Hepatic stellate cell (primary cell): ENCODE data around the gene ABCC1.
"Not testable (repeated sequence)": the region's sequence is repeated elsewhere in the genome, so short reads cannot be mapped to it uniquely, and the experiment has no call there.

Experiments
- DNase-seq: peaks from one replicate; pipeline ENCODE4 v3.0.0; 2011; ENCODE audit warnings: low spot score

Gene ABCC1

DNA sequence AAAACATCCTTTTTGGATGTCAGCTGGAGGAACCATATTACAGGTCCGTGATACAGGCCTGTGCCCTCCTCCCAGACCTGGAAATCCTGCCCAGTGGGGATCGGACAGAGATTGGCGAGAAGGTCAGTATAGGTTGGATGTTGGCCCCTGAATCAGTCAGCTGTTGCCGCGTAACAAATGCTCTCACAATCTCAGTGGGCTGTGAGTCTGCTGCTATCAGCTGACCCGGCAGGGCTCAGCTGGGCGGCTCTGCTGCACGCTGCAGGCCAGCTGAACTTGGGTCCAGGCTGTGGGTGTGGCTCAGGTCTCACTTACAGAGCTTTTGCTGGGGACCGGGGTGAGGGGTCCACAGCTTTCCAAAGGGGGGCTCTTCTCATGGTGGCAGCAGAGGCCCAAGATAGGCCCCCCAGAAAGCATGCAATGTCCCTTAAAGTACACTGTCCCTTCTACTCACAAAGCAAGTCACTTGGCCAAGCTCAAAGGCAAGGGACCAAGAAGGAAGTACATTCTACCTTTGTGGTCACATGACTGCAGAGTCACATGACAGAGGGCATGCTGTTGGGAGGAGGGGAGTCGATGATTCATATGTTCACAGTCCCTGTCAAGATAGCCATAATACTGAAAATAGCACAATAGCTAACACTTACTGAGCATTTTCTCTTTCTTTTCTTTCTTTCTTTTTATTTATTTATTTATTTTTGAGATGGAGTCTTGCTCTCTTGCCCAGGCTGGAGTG, 134.2 kb downstream of the ABCC1 start:
- DNase-seq = no peak

DNA sequence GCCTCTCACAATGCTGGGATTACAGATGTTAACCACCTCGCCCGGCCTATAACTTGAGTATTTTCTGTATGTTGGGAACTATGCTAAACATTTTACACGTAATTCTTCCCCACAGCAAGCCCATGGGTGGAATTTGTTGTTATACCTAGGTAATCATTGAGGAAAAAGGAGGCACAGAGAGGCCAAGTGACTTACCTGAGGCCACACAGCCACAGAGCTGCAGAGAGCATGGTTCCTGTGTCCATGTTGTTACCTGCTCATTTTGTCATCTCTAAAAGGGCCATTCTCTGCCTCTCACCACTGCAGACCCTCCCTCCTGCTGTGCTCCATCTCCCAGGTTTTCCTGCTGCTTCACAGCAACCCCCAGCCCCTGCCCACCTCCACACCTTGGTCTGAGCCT, 135.5 kb downstream of the ABCC1 start:
- no peak for DNase-seq

DNA sequence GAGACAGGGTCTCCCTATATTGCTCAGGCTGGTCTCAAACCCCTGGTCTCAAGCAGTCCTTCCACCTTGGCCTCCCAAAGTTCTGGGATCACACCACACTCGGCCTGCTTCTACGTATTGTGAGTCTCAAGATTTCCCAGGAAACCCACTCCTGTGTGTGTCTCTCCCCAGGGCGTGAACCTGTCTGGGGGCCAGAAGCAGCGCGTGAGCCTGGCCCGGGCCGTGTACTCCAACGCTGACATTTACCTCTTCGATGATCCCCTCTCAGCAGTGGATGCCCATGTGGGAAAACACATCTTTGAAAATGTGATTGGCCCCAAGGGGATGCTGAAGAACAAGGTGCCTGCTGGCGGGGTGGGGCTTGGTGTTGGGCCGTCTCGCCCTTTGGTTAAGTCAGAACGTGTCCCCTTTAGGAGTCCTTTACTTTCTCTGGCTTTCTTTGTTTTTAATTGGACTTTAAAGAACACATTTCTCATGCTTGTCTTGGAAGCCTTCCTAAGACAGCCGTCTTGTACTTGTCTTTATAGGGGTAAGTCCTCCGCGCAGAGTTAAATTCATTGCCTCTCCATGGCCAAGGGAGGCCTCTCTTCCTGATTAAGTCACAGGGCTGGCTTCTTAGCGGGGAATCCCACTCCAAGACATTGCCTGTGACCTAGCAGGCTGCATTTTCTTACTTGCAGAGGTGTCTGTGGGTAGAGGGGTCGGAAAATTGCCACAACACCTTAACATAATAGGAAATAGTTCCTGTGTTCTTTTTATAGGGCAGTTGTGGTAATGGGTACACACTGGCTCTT, 137.4 kb downstream of the ABCC1 start:
- DNase-seq = no peak

DNA sequence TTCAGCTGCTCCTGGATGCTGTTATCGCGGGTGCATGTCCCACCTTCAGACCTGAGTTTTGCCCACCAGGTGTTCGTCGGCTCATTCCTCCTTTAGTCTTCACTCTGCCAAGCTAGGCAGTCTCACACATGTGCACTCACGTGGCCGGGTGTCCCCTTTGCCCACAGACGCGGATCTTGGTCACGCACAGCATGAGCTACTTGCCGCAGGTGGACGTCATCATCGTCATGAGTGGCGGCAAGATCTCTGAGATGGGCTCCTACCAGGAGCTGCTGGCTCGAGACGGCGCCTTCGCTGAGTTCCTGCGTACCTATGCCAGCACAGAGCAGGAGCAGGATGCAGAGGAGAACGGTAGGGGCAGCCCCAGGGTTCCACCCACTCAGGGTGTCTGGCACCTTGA, 140.8 kb downstream of the ABCC1 start:
- no peak for DNase-seq

DNA sequence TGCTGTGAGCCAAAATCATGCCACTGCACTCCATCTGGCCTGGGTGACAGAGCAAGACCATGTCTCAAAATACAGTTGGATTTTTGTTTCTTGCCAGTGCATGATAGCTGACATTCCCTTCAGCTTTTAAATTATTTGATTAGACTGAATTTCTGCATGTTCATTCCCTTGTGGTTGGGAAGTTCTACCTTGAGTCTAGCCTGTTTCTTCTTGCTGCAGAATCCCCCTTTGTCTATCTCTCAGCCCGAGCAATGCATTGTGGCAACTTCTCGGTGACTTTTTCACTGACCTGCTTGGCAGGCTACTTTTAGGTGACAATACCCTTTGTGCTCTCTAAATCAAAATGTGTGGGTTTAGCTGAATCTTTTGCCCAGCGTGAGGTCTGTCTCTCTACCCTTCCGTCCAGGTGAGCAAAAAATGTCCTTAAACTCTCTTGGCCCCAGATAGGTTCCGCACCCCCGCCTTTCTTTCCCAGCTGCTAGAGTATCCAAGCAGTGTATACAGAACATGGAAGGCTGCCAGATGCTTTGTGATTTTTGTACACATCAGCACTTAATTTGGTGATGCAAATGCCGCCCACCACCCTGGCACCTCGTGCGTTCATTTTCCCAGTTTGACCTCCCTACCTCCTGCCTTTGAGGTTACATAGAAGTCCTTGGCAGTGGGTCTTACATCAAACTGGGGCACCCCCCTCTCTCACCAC, 143.7 kb downstream of the ABCC1 start:
- DNase-seq = no peak

DNA sequence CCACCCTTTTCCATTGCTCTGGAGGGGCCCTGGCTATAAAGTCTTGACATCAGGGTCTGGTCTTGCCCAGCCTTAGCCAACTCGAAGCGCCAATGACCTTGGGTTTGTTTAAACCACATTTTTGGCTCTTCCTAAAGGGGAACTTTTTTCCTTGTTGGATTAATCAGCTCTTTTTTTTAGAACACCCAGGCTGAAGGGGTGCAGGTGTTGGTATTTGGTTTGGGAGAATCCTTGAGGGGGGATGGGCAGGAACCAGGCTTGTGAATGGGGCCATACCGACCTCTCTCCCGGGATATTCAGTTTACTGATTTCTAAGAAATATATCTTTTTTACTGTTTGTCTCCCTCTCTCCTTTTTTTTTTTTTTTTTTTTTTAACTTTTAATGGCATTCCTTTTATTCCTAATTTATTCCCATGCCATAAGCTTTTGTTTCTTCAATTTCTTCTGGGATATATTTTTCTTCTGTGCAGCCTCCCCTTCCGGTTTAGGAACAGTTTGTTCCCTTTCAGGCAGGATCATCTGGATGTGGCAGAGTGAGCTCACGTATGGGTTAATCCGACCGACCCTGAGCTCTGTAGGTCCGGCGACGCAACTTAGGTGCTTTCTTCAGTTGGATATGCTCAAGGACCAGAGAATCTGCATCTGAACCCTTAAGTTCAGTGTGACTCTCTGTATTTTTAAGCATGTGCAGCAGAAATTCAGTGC, 144.4 kb downstream of the ABCC1 start:
- no peak for DNase-seq

DNA sequence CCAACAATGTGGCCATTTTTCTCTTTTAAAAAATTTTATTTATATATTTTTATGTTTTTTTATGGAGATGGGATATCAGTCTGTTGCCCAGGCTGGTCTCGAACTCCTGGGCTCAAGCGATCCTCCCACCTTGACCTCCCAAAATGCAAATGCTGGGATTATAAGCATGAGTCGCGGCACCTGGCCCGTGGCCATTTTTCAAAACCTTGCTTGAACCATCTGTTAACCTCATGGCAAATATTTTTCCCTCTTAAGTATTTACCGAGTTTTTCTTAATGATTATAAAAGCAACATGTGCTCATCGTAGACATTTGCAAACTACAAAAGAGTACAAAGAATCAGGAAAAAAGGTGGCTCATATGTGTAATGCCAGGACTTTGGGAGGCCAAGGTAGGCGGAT, 146.2 kb downstream of the ABCC1 start:
- no peak for DNase-seq

DNA sequence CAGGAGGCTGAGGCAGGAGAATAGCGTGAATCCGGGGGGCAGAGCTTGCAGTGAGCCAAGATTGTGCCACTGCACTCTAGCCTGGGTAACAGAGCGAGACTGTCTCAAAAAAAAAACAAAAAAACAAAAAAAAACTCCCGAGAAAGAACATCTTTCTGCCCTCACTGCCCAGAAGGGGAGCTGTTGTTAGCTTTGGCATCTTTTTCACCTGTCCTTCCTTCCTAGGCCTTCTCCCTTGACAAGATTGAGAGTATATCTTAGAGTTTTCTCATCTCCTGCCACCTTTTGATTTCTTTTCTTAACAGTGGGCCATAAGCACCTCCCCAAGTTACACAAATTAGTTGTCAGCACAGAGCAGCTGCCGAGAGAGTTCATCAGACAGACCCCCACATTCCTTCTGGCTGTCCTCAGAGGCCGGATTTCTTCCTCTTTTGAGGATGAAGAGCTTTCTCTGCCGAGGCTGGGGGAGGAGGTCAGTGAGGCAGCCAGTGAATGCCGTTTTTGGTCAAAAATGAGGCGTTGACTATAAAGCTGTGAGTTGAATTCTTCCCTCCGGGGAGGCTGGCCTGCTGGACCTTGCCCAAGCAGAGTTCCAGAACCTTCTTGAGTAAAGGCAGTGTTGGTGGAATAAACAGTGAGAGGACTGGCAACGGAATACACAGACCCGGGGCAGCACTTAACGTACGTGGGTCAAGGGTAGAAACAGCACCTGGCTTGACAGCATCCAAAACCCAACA, 146.9 kb downstream of the ABCC1 start:
- DNase-seq = peak; percentile 66

DNA sequence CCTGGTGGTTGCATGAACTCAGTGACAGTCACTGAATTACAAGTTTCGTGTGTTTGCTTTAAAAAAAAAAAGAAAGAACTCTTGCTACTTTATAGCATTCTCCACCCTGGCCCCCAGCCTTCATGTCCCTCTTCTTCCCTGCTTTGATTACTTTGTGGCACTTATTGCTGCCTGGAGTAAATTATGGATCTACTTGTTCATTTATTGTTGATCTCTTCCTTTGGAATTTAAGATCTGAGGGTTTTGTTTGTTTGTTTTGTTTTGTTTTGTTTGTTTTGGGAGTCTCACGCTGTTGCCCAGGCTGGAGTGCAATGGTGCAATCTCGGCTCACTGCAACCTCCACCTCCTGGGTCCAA, 147.4 kb downstream of the ABCC1 start:
- DNase-seq = no peak

DNA sequence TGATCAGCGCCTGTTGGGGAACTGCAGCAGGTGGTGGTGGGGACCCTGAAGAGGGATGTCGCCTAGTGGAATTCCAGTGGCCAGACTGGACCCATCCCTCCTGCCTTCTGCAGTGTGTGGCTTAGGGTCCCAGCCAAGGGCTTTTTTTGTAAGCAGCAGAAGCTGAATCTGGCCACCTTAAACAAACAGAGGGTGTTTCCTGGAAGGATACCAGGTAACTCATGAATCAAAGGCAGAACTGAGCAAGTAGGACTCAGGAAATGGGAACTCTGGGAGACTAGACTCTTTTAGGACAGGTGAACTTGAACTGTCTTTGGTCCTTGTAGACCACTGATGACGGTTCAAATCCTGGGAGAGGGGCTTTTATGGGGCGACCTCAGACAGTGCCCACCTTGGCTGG, 149.9 kb downstream of the ABCC1 start:
- DNase-seq = no peak

DNA sequence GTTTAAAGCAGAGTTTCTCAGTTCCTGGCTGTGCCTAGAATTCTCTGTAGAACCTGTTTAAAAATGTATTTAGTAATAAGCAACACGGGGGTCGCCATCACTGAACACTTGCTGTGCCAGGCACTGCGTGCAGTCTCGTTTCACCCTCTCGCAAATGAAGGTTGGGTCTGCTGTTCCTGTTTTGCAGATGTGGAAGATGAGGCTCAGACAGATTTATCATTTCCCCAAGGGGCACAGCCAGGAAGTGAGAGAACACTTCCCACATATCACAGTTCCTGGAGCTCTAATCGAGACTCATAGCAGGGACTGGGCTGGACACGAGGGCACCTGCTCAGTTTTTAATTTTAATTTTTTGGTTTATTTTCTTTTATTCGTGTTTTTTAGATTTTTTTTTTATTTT, 151.2 kb downstream of the ABCC1 start:
- no peak for DNase-seq

DNA sequence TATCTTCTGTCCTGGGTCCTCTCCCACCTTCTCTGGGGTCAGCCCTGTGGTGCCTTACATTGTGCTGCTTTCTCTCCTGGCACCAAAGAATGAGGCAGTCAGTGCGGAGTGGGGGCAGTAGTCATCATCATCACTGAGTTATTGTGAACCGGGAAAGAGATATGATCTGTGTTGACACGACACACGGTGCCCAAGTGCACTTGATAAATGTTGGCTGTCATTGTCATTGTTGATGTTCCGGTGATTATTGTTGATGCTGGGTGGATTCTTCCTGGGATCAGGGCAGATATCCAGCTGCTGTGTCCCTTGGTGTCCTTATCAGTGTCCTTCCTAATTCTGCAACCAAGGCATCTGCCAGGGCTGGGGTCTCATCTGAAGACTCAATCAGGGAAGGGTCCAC, 152.2 kb downstream of the ABCC1 start:
- DNase-seq = no peak

DNA sequence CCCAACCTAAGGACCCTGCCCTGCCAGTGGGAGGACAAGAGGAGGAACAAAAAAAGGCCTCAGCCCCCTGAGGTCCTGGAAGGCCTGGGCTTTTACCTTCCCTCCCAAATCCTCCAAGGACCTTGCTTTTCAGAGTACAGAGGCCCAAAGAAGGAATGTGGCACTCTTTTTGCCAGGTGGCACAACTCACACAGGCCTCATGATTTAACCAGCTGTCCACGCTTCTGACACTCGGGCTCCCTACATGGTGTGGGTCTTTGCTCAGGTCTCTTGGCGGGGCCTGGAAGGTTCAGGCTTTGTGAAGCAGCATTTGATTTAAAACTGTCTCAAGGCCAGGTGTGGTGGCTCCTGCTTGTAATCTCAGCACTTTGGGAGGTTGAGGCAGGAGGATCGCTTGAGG, 153.3 kb downstream of the ABCC1 start:
- DNase-seq = no peak

DNA sequence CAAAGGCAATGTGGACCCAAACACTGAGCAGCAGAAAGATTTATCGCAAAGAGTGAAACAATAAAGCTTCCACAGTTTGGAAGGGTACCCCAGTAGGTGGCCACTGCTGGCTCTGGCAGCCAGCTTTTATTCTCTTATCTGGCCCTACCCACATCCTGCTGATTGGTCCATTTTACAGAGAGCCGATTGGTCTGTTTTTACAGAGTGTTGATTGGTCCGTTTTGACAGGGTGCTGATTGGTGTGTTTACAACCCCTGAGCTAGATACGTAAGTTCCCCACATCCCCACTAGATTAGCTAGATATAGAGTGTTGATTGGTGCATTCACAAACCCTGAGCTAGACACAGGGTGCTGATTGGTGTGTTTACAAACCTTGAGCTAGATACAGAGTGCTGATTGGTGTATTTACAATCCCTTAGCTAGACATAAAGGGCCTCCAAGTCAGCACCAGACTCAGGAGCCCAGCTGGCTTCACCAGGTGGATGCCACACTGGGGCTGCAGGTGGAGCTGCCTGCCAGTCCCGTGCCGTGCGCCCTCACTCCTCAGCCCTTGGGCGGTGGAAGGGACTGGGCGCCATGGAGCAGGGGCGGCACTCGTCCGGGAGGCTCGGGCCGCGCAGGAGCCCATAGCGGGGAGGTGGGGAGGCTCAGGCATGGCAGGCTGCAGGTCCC, 154.9 kb downstream of the ABCC1 start:
- DNase-seq = not testable (repeated sequence)

DNA sequence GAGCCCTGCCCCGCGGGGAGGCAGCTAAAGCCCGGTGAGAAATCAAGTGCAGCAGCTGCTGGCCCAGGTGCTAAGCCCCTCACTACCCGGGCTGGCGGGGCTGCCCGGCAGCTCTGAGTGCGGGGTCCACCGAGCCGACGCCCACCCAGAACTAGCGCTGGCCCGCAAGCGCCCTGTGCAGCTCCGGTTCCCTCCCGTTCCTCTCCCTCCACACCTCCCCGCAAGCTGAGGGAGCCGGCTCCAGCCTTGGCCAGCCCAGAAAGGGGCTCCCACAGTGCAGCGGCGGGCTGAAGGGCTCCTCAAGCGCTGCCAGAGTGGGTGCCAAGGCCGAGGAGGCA, 155.4 kb downstream of the ABCC1 start:
- DNase-seq = not testable (repeated sequence)

DNA sequence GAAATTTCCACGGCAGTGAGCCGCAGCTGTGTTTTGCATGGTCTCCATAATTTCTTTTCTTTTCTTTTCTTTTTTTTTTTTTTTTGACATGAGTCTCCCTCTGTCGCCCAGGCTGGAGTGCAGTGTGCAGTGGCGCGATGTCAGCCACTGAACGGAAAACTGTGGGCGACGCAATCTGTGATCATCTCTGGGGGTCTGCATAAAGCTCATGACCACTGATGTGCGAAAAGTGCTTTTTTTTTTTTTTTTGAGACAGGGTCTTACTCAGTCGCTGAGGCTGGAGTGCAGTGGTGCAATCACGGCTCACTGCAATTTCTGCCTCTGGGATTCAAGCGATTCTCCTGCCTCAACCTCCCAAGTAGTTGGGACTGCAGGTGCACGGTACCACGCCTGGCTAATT, 156.2 kb downstream of the ABCC1 start:
- no peak for DNase-seq

DNA sequence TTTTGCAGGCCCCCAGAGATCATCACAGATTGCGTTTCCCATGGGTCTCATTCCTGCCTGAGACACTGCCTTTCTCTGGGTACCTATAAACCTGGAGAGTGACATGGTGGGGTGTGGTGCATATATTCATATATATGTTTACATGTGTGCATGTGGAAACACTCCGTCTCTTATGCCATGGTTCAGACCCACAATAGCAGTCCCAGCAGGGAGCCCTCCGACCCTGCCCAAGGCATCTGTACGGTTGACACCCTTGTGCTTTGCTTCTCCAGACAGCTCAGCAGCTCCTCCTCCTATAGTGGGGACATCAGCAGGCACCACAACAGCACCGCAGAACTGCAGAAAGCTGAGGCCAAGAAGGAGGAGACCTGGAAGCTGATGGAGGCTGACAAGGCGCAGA, 157.1 kb downstream of the ABCC1 start:
- DNase-seq = no peak

DNA sequence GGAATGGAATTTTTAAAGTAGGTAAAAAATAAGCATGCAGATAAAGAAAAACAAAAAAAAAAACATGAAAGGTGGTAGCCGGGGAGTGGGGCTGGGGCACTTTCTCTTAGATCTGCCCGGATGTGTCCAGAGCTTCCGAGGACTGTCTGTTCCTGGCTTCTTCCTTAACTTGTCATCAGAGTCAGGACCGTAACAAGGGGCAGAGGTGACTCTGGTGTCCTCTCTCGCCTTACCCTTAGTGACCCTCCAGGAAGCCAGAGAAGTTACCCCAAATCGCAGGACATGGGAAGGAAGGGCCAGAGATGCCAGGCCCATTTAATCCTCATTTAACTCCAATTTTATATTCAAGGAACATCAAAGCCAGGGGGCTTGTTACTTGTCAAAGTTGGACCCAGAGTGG, 158.4 kb downstream of the ABCC1 start:
- DNase-seq = no peak

DNA sequence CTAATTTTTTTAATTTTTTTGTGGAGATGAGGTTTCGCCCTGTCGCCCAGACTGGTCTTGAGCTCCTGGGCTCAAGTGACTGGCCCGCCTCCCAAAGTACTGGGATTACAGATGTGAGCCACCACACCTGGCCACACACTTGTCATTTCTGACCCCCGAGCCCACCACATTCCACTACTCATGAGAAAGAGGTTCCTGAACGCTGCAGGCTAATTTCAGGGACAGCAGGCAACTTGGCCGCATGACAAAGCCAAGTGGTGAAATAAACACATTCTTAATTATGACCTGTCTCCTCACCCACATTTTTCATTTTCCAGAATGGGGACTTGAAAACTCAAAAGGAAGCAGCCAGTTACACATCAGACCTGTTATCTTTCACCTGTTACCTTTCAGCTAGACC, 159.3 kb downstream of the ABCC1 start:
- DNase-seq = no peak

DNA sequence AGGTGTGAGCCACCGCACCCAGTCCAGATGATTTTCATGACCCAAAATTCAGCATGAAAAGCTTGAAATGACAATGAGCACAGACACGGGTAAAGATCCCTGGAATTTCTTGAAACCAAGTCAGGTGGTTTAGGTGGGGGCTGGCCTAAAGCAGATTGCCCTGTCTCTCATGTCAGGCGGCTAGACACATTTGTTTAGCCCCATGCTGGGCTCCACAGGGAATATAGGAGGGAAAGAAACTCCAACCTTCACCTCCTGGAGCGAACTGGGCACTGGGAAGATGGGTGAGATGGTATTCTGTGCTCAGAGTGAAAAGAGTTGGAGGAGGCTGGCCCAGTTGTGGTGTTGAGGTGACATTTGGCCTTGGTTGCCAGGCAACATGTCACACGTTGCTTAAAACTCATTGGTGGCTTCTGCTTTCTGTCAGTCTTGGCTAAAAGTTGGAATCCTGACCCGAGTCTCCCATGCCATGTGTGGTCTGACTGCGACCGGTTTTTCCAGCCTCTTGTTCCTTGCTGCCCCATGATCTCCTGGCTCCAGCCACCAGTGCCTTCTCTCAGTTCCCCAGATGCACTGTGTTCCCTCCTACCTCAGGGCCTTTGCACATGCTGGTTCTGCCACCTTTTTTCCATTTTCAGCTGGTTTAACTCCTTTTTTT, 160.2 kb downstream of the ABCC1 start:
- DNase-seq = no peak

DNA sequence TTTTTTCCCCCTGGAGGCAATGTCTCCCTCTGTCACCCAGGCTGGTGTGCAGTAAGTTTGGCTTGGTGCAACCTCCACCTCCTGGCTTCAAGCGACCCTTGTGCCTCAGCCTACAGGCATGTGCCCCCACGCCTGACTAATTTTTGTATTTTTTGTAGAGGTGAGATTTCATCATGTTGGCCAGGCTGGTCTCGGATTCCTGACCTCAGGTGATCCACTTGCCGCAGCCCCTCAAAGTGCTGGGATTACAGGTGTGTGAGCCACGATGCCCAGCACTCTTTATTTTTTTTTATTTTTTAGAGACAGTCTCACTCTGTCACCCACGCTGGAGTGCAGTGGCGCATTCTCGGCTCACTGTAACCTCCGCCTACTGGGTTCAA, 160.7 kb downstream of the ABCC1 start:
- DNase-seq = no peak
